ENCODE data around the gene PMVK.

DNA sequence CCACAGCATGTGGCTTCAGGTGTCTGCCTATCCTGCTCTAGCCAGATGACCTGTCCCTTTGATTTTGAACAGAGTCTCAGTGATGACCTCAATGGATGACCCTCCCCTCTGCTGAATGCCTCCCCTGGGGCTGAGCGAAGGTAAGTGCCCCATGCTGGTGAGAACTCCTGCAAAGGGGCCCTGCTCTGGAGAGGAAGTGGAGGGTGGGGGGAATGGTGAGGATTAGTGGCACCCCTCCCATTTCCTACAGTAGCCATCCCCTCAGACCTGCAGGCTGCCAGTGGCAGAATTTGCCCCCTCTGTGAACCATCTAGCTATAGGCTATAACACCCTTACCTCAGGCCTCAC lies 3.7 kb upstream of the PMVK start:
- TF ChIP-seq TAF1 (IDR thresholded peaks at IDR 0.05; ENCODE audit: borderline replicate concordance, insufficient read depth, low read length) (no peak), POLR2AphosphoS5 (IDR thresholded peaks at IDR 0.05; ENCODE audit: low read depth, low read length) (no peak), FOXP2 (optimal IDR thresholded peaks at IDR 0.05; ENCODE audit: borderline replicate concordance, extremely low read depth, extremely low read length, insufficient read depth) (no peak)

All from PFSK-1 (cell line).